NCI-H146 treated with DMSO at 0.1 percent for 48 hours (cell line): ENCODE data around the gene CCDC170.
"Not testable (repeated sequence)": the region's sequence is repeated elsewhere in the genome, so short reads cannot be mapped to it uniquely, and the experiment has no call there.

Source experiments
- DNase-seq: peaks from one replicate; lab custom pipeline; 2025; ENCODE audit not compliant: unreplicated experiment; lab: John Stamatoyannopoulos, UW

CCDC170 gene

DNA sequence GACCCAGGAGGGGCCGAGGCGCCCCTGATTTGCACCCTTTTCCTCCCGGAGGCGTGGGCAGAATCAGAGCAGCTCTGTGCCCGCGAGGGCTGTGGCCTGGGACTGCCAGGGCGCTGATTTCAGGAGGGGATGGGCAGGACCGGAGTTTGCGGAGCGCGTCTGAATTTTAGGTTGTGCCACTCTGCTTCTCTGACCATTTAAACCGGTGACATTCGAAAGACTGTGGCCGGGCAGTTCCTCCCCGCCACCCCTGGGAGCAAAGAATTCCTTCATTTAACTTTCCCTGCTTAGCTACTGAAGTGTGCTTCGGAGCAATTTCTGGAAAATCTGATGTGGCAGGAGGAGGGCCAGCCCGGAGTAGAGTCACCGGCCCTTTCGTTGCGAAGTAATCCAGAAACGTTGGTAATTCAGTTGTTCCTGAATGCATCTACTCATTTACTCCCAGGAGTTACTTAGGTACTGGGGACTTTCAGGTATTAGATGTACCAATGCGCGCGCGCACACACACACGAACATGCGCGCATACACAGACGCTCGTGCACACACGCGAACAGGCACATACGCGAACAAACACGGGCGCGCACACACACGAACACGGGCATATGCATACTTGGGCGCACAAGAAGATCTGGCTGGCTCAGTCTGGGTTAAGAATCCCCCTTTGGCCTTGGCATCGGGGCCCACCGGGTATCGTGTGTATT lies 568 bp downstream of the CCDC170 start:
- DNase-seq = peak; percentile 17

DNA sequence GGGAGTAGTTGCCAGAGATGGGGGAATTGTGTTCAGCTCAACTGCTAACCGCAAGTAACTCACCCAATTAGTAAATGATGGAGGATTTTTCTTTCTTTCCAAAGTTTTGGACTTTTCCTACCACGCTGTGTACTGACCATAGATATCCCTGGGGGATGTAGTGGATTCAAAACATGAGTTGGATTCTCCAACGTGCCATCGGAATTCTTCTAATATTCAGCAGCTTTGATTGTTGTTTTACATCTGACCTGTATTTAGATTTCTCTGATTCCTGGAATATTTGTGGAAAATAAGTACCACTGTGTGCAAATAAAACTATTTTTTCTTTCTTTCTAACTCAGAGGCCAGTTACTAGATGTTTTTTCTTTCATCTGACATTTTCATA lies 1.1 kb downstream of the CCDC170 start:
- DNase-seq = no peak

DNA sequence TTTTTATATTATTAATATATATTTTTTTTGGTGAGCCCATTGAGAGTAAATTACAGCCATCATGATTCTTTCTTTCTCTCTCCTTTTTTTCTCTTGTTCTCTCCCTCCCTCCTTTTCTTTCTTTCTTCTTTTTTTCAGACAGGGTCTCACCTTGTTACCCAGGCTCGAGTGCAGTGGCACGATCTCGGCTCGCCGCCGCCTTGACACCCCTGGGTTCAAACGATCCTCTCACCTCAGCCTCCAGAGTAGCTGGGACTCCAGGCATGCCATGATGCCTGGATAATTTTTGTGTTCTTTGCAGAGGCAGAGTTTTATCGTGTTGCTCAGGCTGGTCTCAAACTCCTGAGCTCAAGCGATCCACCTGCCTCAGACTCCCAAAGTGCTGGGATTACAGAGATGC lies 1.6 kb downstream of the CCDC170 start:
- DNase-seq = no peak

DNA sequence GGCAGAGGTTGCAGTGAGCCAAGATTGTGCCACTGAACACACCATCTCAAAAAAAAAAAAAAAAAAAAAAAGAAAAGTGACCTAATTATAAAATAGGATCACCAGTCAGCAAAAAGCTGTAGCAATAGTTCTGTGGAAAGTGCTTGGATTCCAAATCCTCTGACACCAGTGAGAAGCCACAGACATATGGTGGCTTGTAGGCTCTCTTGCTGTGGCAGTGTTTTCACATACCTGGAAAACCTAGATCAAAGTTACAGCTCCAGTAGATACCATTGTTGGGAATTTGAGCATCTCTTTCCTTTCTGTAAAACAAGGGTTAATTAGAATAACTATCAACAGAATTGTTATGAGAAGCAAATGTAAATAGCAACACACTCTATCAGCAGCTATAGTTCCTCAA lies 4.1 kb downstream of the CCDC170 start:
- DNase-seq = no peak

DNA sequence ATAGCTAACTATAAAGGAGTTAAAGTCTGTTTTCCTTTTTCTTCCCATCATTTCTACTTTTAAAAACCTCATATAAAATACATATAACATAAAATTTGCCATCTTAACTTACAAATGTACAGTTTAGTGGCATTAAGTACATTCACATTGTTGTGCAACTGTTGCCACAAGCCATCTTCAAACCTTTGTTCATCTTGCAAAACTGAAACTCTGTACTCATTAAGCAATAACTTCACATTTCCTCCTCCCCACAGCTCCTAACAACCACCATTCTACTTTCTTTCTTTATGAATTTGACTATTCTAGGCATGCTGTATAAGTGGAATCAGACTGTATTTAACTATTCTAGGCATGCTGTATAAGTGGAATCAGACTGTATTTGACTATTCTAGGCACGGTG lies 4.5 kb downstream of the CCDC170 start:
- DNase-seq = no peak

DNA sequence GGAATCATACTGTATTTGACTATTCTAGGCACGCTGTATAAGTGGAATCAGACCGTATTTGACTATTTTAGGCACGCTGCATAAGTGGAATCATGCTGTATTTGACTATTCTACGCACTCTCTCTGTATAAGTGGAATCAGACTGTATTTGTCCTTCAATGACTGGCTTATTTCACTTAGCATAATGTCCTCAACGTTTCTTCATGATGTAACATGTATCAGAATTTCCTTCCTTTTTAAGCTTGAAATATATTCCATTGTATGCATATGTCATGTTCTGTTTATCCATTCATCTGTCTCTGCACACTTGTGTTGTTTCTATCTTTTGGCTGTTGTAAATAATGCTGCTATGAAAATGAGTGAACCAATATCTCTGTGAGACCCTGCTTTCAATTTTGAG lies 5.7 kb downstream of the CCDC170 start:
- no peak for DNase-seq

DNA sequence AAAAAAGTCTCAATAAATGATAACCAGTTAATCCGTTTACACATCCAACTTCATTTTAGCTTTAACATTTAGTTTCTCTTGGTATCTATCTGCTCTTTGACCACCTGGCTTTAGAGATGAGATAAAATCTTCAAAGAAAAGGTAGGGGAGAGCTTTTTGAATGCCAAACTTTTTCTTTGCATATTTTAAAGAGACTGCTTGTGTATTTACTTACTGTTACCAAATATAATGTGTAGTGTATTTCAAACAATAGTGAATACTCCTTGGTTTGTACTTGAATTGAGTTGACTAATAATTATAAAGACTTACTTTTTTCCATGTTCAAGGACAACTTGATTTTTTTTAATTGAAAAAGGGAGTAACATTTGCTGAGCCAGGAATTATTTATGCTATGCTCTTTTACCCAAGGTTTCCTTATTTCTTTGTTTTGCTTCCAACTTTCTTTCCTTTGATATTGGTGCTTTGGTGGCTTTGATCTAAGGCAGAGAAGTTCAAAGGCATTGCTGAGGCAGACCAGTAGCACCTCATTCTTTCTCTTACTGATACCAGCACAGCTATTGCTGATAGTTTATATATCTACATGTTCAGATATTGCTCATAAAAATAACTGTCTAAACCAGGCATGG lies 7.8 kb downstream of the CCDC170 start:
- no peak for DNase-seq

DNA sequence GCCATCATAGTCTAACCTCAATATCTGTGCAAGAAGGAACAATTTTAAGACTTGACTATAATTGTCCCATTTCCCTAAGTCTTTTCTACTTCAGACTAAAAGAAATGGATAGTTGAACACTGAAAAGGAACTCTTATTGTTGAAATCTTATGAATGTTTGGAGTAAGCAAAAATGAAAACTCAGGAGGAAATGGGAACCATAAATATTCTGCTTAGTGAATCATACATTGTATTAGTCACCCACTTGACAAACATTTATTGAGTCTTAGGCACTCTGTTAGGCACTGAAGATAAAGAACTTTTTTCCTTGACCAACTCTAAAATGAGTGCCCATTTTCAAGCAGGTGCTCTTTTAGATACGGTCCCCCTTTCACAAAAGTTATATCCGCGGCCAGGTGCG lies 8.7 kb downstream of the CCDC170 start:
- DNase-seq = no peak

DNA sequence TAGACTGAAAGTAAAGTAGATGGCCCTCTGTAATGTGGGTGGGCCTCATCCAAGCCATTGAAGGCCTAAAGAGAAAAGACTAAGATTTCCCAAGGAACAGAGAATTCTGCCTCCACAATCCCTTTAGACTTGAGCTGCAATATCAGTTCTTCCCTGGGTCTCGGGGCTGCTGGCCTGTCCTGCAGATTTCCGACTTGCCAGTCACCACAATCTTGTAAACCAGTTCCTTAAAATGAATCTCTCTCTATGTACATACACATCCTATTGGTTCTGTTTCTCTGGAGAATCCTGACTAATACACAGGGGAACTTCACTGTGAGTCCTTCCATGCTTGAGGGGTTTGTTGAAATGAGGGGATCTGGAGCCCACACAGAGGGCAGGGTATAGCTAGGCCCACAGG lies 12.9 kb downstream of the CCDC170 start:
- no peak for DNase-seq

DNA sequence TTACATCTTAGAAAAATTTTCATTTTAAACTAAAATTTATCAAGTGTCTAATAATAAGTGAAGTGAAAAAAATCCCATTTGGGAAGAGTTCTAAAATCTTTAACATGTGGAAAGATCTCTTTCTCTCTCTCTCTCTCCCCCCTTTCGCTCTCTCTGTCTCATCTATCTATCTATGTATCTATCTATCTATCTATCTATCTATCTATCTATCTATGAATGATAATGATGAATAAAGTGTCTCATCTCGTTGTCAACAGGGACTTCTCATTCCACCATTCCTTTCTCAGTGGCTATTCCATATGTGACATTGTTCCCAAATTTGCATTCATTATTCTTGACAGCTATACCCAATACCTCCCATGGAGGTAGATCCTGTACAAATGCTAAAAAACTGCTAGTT lies 15.2 kb downstream of the CCDC170 start:
- no peak for DNase-seq

DNA sequence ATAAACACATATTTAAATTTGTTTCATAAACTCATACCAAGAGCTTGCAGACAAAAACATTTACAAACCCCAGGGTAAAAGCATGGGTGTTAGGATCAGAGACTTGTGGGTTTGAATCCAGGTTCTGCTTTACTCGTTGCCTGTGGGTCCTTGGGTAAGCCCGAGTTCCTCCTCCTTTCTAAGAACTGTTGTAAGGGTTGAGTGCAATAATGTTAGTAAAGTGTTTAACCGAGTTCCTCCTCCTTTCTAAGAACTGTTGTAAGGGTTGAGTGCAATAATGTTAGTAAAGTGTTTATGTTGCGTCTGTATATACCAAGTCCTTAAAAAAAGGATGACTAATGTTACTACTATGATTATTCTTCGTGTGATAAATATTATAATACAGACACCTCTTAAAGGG lies 18.7 kb downstream of the CCDC170 start:
- DNase-seq = no peak

DNA sequence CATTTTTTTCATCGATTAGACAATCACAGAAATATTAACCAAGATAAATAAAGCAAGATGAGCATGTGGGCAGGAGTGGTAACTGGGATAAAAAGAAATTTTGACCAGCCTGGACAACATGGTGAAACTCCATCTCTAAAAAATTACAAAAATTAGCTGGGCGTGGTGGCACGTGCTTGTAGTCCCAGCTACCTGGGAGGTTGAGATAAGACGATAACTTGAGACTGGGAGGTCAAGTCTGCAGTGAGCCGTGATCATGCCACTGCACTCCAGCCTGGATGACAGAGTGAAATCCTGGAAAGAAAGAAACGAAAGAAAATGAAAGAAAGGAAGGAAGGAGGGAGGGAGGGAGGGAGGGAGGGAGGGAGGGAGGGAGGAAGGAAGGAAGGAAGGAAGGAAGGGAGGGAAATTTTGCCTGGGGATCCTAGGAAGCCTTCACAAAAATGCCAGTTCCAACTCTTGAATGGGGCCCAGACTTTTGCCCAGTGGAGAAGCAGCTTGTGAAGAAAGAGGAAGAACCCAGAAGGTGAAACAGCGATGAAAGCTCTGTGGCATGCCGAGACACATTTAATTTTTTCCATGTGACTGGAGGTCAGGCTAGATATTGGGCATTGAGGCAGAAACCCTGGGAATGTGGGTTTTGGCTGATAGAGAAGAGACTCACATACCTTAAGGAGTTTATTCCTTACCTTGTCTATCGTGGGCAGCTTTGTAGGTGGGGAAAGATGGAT lies 20.3 kb downstream of the CCDC170 start:
- no peak for DNase-seq

DNA sequence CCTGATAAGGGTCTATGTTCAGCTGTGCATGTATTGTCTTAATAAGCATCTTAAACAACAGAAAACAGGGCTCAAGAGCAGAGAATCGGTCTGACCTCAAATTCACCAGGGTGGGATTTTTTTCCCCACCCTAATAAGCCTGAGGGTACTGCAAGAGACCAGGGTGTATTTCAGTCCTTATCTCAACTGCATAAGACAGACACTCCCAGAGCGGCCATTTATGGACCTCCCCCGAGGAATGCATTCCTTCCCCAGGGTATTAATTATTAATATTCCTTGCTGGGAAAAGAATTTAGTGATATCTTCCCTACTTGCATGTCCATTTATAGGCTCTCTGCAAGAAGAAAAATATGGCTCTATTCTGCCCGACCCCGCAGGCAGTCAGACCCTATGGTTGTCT lies 25.2 kb downstream of the CCDC170 start:
- not testable (repeated sequence) for DNase-seq

DNA sequence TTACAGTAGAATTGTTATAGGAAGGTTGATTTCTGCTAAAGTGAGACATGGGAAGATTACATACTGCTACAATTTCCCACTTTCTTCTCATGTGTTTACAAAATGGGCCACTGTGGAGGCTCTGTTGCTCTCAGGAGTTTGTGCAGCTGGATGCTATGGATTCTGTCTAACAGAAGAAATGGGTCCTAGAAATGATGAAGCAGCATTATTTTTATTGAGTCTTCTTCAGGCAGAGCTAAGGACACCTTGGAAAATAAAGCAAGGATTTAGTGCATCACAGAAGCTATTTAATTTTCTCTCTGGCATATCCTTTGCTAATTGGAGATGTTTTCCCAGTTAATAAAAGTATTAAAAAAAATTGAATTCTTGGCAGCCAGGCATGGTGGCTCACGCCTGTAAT lies 29.2 kb downstream of the CCDC170 start:
- DNase-seq = no peak

DNA sequence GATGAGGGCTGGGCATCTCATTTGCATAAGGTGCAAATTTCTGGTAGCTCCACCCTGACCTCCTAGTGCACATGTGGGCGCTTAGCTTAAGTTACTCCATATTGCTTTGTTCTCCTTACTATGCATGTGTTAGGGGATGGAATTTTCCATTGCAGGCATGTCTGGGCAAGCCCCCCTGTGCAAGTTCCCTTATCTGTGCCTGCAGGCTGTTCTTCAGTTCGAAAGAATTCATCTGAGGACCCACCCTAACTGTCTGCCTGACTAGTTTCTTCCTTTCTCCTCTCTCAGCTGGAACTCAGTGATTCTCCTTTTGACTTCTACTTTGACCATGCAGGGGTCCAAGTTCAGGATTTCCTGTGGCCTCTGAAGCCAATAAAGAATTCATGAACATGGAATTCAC lies 30.2 kb downstream of the CCDC170 start:
- DNase-seq = no peak

DNA sequence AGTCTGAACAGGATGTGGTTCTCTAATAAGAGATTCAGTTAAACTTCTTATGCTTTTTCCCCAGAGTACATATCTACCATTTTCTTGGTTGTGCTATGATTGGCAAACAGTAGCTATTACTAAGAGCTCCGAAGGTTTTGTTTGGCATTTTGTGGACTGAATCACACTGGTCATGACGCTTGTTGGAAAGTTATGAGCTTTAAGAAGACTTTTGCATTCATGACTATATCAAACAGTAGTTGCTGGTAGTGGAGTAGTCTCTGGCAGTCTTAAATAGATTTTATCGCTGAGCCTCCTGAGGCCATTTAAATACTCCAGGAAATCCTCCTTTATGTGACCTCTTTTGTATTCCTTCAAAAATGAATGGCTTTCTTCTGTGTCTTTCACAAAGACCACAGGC lies 40.8 kb downstream of the CCDC170 start:
- no peak for DNase-seq

DNA sequence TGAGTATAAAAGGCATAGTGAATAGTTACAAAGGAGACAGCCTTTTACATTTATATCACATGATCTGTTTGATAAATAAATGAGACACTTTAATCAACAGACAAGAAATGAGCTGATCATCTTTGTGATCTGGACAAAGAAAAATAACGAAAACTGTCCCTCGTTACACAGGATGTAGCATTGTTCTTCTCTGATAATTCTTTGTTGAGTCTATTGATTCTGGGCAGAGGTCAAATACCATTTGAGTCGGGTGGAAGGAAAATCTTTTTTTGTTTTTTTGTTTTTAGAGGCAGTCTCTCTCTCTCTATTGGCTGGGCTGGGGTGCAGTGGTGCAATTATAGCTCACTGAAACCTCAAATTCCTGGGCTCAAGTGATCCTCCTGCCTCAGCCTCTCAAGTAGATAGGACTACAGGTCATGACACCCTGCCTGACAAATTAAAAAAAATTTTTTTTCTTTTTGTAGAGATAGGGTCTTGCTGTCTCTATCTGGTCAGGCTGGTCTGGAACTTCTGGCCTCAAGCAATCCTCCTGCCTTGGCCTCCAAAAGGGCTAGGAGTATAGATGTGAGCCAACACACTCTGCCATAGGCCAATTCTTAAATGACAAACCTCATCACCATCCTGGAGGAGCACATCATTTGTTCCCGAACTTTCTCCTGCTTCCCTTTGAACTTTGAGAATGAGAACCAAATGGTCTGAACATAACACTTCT lies 41.8 kb downstream of the CCDC170 start:
- no peak for DNase-seq

DNA sequence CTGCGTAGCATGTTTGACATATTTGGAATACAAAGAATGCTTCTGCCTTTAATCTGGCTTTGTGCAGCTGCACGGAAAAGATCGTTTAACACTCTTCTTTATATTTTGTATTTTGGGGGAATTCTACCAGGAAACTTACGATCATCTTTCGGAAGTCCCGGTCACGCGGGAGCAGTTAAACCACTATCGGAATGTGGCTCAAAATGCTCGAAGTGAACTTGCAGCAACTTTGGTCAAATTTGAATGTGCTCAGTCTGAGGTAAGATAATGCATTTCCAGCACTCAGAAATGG lies 42.3 kb downstream of the CCDC170 start:
- DNase-seq = no peak

DNA sequence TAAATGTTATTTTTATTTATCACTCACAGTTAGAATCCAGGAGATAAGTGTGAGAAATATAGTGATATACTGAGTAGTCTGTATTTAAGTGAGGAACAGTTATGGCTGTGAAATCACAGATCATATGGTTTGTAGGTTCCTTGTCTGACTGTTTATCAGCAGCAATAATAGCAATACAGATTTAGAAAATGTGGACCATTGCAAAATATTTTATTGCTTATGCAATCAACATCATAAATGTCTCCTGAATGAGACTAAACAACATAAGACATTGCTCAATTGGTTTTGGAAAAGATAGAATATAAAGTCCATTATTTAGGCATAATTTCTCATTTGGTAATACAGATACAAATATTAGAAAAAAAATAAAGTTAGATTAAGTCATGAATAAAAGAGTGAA lies 43.7 kb downstream of the CCDC170 start:
- no peak for DNase-seq

DNA sequence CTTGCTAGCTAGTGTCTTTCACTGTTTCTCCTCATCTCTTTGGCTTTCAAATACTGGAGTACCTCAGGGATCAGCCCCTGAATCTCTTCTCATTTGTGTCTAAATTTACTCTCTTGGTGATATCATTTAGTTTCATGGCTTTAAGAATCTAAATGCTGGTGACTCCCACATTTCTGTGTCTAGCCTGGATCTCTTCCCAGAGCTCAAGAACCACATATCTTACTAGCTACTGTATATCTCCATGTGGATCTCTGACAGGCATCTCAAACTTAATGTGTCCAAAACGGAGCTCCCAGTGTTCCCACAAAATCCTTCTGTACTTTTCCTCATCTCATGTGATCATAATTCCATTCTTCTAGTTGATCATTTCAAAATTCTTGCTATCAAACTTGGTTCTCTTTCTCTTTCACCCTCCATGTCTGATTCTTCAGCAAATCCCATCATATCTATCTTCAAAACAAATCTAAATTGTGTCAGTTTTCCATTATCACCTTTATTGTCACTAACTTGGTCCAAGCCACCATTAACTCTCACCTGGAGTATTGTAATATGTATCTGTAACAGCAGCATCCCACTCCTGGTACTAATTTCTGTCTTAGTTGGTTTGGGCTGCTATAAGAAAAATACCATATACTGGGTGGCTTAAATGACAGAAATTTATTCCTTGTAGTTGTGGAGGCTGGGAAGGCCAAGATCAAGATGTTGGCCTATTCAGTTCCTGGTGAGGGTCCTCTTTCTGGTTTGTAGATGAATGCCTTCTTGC lies 45.9 kb downstream of the CCDC170 start:
- DNase-seq = no peak

DNA sequence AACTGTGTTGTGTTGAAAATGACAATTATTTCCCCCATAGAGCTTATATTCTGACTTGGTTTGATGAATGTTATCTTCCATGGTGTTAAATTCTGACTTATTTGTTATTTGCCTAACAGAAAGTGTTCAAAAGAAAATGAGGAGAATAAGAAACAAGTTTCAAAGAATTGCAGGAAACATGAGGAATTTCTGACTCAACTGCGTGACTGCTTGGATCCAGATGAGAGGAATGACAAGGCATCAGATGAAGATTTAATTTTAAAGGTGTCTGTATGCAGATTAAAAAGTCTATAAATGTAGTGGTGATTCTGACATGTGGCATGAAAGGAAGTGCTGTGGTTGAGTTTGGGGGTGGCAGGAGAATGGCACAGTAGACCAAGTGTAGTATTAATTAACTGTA lies 50.6 kb downstream of the CCDC170 start:
- DNase-seq = no peak
